ENCODE measurements around the gene CRISP2.

CRISP2 gene

GRCh38 chr6:49662231-49662891 is 51.0 kb downstream of the CRISP2 start:
- no peak overlapping the region for H3K4me3 ChIP-seq (ENCODE audit: low read length)
- no peak for DNase-seq (ENCODE audit: low read depth)
- no peak for TF ChIP-seq CTCF (conservative IDR thresholded peaks at IDR 0.05; ENCODE audit: low read length)

GRCh38 chr6:49653942-49654341 is 59.4 kb downstream of the CRISP2 start:
- no peak for TF ChIP-seq CTCF (conservative IDR thresholded peaks at IDR 0.05; ENCODE audit: low read length)
- H3K4me3 ChIP-seq (ENCODE audit: low read length), result no peak overlapping the region
- DNase-seq (ENCODE audit: low read depth), result no peak

- no peak for TF ChIP-seq CTCF (conservative IDR thresholded peaks at IDR 0.05; ENCODE audit: low read length)
- no peak overlapping the region for H3K4me3 ChIP-seq (ENCODE audit: low read length)
- DNase-seq (ENCODE audit: low read depth), result no peak
Observed at GRCh38 chr6:49653438-49653837, 59.9 kb downstream of the CRISP2 start.

- no peak for TF ChIP-seq CTCF (conservative IDR thresholded peaks at IDR 0.05; ENCODE audit: low read length)
- no peak for DNase-seq (ENCODE audit: low read depth)
- no peak overlapping the region for H3K4me3 ChIP-seq (ENCODE audit: low read length)
Observed at GRCh38 chr6:49651239-49651638, 62.1 kb downstream of the CRISP2 start.

GRCh38 chr6:49649988-49650387 is 63.4 kb downstream of the CRISP2 start:
- no peak for DNase-seq (ENCODE audit: low read depth)
- no peak for TF ChIP-seq CTCF (conservative IDR thresholded peaks at IDR 0.05; ENCODE audit: low read length)
- no peak overlapping the region for H3K4me3 ChIP-seq (ENCODE audit: low read length)

GRCh38 chr6:49648036-49648435 is 65.3 kb downstream of the CRISP2 start:
- H3K4me3 ChIP-seq (ENCODE audit: low read length), result no peak overlapping the region
- DNase-seq (ENCODE audit: low read depth), result no peak
- TF ChIP-seq CTCF (conservative IDR thresholded peaks at IDR 0.05; ENCODE audit: low read length), result no peak

- DNase-seq (ENCODE audit: low read depth), result no peak
- TF ChIP-seq CTCF (conservative IDR thresholded peaks at IDR 0.05; ENCODE audit: low read length), result no peak
Observed at GRCh38 chr6:49647476-49647875, 65.9 kb downstream of the CRISP2 start.

More at GRCh38 chr6:49647476-49647875, 65.9 kb downstream of the CRISP2 start:
- H3K4me3 ChIP-seq (ENCODE audit: low read length), result no peak overlapping the region
